Left kidney (tissue), 2 donors: ENCODE data around the gene AQP2. TPM values are rescaled to one million over a fixed set of nuclear protein-coding genes. Genes with fewer than 3 reads are reported as not detected.

ENCODE experiments used
- DNase-seq: peaks from one replicate; pipeline ENCODE4 v3.0.0-alpha.2; 2013
- polyA plus RNA-seq: library from polyadenylated mRNA; unstranded; fragments of 120-200 nt; gene quantifications from one replicate; pipeline ENCODE4 v1.2.1, GENCODE V29; 2013; ENCODE audit not compliant: insufficient read length

The AQP2 gene
- polyA plus RNA-seq, 1 donor, result 50.4 TPM

DNA sequence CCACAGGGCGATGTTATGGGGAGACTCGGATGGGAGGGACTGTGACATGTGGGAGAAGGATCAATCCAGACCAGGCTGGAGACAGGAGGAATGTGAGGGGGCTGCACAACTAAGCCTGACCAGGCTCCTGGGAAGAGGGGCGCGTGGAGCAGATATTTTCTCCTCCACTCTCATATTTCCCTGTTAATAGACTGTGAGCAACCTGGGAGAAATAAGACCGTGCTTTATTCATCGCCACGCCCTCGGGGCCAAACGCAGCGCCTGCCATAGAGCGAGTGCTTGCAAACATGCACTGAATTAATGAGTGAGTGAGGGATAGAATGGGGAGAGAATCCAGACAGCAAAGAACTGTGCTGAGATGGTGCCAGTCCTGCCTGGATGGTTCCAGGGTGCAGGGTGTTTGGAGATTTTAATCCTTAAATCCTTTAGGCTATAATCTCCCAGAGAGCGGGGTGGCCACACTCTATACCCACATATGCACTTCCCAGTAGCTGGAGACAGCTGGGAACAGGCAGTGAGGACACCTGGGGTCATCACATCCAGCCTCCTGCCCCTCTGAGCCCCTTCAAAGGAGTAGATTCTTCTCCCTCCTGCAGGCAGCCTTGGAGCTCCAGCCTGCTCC is 33.3 kb upstream of the AQP2 start:
- no peak for DNase-seq

DNA sequence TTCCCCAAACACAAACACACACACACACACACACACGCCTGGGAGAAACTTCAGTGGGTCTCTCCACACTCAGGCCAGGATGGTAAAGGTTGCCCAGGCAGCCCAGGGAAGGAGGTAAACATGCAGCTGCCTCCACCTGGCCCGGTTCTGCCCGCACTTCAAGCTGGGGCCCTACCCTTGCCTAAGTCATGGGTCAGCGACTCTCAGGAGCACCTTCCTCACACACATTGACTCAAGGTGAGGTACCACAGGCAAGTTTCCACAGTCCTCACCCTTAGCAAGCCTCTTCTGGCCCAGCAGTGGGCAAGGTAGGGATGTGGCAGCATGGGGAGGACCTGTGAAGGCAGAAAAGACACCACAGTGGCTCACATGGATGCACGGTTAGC is 32.8 kb upstream of the AQP2 start:
- DNase-seq, result no peak

DNA sequence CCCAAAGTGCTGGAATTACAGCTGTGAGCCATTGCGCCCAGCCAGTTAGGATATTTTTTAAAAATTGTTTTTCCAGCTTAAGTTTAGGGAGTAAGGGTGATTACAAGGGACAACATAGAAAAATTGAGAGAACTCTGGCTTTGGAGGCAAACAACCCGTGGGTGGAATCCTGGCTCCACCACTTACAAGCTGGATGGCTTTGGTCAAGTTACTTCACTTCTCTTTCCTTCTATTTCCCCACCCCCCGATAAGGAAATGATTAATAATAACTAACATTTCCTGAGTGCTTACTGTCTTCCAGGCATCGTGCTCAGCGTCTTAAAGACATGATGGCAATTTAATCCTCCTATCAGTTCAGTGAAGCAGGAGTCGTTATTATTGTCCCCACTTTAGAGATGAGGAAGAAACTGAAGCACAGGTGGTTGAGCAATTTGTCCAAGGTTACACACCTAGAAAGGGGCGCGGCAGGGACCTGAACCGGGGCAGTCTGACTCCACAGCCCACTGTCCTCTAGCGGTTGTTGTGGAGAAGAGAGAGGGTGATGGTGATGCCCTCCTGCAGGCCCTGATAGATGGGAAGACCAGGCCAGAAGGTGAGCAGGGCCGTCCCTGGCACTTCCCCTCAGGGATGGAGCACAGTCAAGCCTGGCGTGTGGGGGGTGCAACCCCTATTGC is 30.2 kb upstream of the AQP2 start:
- no peak for DNase-seq

- DNase-seq, result no peak
These were observed 29.6 kb upstream of the AQP2 start for GRCh38 chr12:49920915-49921286.

GRCh38 chr12:49921299-49921698 is 29.2 kb upstream of the AQP2 start:
- no peak for DNase-seq

GRCh38 chr12:49921936-49922335 is 28.6 kb upstream of the AQP2 start:
- no peak for DNase-seq

DNA sequence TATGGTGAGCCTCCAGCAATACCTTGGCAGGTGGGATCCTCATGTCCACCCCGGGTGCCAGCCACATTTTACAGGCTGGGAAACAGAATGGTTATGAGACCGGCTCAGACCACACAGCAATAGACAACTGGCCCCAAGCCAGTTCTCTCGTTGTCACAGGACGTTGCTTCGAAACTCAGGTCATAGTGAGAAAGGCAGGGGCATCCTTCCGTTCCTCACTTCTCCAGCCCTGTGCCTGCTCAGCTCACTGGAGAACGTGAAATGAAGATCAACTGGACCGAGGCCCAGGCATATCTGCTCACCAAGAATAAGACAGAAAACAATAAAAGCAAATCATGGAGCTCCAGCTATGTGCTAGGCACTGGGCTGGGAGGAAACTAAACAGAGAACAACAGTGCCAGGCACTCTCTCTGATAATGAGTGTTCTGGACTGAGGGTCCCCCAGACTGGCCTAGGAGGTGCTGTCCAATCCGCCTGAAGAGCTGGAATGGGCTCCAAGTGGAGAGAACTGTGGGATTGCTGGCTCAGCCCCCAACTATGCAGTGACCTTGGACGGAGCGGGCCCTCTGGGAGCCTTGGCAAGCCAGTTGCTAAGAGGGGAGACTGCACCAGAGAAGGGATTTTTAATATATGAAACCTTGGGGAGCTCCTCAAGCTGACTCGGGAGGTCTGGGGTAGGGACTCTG is 28.0 kb upstream of the AQP2 start:
- DNase-seq, result no peak

GRCh38 chr12:49923035-49923644 is 27.4 kb upstream of the AQP2 start:
- no peak for DNase-seq

DNA sequence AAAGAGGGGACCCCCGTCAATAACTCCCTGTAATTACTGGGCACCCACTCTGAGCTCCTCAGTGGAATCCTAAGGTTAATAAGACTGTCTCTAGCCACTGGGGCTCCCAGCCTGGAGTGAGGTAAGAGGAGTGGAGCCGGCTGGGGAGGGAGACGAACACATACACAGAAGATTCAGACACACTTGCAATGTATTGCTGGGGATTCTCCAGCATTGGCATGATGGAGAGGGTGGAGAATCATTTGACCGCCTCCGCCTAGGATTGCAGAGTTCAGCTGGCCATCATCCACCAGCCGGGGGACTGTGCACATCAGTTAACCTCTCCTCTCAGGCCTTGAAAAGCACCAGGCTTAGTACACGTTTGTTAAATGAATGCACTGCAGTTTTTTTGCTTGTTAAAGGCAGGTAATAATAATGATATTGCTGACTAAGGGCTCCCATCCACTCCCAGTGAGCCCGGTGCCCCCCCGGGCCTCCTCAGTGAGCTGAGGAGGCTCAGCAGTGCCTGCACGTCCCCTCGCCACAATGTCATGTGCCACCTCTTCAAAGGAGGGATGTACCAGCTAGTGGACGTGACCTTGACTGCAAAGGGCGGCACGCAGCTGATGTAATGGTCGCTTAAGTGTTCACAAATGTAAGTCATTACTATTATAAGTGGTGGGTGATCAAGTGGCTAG is 26.5 kb upstream of the AQP2 start:
- no peak for DNase-seq

DNA sequence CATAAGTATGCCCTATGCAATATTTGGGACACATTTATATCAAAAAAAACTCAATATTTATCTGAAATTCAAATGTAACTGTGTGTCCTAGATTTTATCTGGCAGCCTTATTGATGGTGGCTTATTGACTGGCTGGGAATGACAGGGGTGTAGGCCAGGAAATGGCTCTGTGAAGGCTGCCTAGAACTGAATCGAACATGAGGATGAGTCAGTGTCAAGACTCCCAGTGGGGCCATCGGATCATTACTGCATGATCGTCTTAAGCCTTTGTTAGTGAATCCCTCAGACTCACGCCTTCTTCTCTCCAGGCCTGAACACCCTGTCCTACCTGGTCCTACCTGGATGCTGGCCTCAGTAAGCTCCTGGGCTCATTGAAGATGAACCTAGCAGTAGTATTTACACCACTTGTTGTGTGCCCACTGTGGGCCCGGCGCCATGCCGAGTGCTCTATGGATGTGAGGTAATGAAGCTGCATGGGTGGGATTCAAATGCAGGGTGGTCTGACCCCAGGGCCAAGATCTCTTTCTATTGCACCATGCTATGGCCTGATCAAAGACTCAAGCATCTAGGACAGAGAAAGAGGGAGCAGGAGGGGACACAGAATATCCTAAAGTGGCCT is 25.8 kb upstream of the AQP2 start:
- no peak for DNase-seq

DNA sequence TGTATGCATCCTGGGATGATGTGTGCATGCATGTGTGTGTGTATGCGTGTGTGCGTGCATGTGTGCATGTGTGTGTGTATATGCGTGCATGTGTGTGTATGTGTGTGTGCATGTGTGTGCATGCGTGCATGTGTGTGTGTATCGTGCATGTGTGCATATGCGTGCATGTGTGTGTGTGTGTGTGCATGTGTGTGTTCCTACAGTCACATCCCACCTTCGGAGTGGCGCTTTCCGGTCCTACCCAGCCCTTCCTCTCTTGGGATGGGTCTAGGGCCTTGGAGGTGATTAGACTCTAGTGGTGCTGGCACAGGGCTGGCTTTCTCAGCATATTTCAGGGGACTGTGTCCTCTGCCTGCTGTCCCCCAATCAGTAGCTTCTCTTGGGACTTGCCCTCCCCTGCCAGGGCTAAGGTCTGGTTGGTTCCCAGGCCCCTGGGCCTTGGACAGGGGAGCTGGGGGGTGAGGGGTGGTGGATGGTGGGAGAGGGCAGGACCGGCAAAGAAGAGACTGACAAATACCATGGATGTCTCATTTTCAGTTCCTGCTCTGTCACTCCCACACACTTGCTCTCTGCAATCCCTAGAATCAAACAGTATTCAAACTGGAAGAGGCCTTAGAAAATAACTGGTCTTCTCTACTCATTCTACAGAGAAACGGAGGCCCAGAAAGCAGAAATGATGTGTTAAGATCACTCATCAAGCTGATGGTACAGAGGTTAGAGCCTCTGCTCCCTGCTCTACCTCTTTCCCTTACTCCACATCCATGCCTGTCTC is 24.9 kb upstream of the AQP2 start:
- DNase-seq, result no peak

DNA sequence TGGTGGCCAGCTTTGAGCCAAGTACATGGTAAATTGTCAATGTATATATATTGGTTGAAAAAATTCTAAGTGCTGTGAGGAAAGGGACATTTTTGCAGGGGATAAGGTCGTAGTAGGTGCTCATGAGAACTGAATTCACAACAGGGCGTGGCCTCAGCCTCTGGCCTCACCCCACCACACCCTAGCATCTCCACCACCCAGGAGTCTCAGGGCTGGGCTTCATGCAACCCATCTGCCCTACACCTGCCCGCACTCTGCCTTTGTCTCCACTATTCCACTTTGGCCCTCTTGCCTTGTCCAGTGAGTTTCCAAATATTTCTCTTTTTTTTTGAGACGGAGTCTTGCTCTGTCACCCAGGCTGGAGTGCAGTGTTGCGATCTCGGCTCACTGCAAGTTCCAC is 22.1 kb upstream of the AQP2 start:
- DNase-seq, result no peak

DNA sequence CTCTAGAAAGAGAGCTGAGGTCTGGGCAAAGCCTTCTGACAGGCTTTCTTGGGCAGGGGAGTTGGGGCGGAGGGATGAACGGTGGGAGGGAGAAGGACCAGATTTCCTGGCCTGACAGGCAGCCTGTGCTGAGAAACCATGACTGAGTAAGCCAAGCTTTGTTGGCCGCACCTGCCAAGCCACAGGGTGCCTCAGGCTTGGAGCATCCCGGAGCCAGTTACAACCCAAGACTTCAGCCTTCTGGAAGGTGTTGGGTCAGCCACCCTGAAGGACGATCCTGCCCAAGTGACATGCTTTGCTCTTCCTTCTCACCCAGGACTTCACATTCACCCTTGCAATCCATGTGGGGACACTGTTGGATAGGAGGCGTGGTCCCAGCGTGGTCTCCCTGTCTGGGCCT is 21.0 kb upstream of the AQP2 start:
- no peak for DNase-seq

- DNase-seq, result no peak
These were observed 19.8 kb upstream of the AQP2 start for GRCh38 chr12:49930515-49931288.

GRCh38 chr12:49932023-49932422 is 18.5 kb upstream of the AQP2 start:
- no peak for DNase-seq

GRCh38 chr12:49932533-49933130 is 17.9 kb upstream of the AQP2 start:
- DNase-seq, result peak; percentile 57

DNA sequence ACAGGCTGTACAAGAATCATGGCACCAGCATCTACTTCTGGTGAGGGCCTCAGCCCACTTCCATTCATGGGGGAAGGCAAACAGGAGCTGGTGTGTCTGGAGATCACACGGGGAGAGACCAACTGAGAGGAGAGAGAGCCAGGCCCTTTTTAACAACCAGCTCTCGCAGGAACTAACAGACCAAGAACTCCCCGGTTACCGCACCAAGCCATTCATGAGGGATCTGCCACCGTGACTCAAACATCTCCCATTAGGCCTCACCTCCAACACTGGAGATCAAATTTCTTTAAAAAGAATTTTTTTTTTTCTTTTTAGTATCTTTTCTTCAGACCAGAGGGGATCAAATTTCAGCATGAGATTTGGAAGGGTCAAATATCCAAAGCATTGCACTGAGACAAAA is 16.7 kb upstream of the AQP2 start:
- no peak for DNase-seq

GRCh38 chr12:49934505-49934904 is 16.0 kb upstream of the AQP2 start:
- DNase-seq, result no peak

DNA sequence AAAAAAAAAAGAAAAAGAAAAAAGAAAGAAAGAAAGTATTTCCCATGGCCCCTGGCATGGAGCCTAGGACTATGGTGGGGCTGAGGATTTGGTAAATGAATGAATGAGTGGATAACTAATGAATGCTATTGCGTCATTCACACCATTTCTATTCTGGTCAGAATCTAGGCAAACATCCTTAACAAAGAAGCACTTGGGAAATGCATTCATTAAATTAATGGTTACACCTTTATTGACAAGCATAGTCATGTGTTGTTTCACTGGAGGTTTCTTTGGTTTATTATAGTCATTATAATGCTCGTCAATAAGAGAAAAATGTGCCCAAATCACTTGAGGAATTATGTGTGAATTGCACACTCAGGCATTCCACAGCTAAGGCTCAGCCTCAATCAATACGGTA is 13.6 kb upstream of the AQP2 start:
- no peak for DNase-seq

DNA sequence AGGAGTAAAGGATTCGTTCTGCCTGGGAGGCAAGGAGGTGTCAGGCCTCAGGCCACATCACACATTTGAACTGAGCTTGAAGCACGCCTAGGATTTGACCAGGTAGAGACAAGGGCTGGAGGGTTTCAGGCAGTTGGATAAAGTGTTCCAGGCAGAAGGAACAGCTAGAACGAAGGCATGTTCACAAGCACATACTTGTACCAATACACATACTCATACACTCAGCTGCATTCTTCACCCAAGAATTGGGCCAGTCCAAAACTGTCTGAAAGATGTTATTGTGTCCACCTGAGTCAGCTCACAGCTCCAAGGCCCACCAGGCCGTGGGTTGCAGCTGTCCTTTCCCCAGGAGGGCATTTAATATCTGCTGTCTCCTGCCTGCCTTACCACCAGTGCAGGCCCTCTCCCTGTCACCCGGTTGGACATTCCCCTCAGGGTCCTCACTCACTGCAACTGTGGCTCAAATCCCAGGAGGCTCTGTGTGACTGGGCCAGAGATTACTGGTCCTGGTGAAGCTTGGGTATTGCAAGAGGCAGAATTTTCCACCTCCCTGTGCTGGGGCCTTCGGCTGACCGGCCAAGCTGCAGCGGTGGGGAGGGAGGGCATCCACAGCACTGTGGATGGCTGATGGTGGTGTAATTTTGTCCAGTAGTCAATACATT is 12.8 kb upstream of the AQP2 start:
- DNase-seq, result no peak
